Calu3 (cell line): Measurements from ENCODE around the gene DDIAS. TPM values are rescaled to one million over a fixed set of nuclear protein-coding genes. Genes with fewer than 3 reads are reported as not detected.

ENCODE experiments used
- BruUV-seq: library from RNA; stranded (reverse); fragments of 400-500 nt; replicated peaks from 2 replicates; lab custom pipeline; 2021; lab: Mats Ljungman, UMichigan
- CTCF ChIA-PET: fragments of 300-600 bp; sonication (Branson Sonifier 250); formaldehyde crosslinking; loops from one replicate; lab custom pipeline; 2022; ENCODE audit warnings: antibody characterized with exemption; lab: Charles Lee
- DNase-seq: peaks from one replicate; pipeline ENCODE4 v3.0.0; 2022
- H3K27ac Mint-ChIP-seq: one replicate; pipeline ENCODE4 v1.8.0; 2022; ENCODE audit warnings: mixed read lengths; ENCODE audit not compliant: unreplicated experiment
- H3K27me3 Mint-ChIP-seq: one replicate; pipeline ENCODE4 v1.8.0; 2022; ENCODE audit warnings: mixed read lengths; ENCODE audit not compliant: unreplicated experiment
- H3K36me3 Mint-ChIP-seq: one replicate; pipeline ENCODE4 v1.8.0; 2022; ENCODE audit warnings: mild to moderate bottlenecking, moderate library complexity, mixed read lengths; ENCODE audit not compliant: insufficient read depth, unreplicated experiment
- H3K4me1 Mint-ChIP-seq: one replicate; pipeline ENCODE4 v1.8.0; 2022; ENCODE audit warnings: mild to moderate bottlenecking, low read depth, mixed read lengths; ENCODE audit not compliant: unreplicated experiment
- H3K4me3 Mint-ChIP-seq: one replicate; pipeline ENCODE4 v1.8.0; 2022; ENCODE audit warnings: mild to moderate bottlenecking, low read depth, moderate library complexity, mixed read lengths; ENCODE audit not compliant: unreplicated experiment
- H3K9me3 Mint-ChIP-seq: one replicate; pipeline ENCODE4 v1.8.0; 2022; ENCODE audit warnings: low read depth, mixed read lengths; ENCODE audit not compliant: unreplicated experiment
- CTCF ChIP-seq: fragments of 200-600 bp; IDR thresholded peaks from one replicate; pipeline ENCODE4 v1.8.0; 2022; ENCODE audit warnings: antibody characterized with exemption; ENCODE audit not compliant: unreplicated experiment
- intact Hi-C: fragments of 100-400 bp; cut with micrococcal nuclease; formaldehyde crosslinking; loops from one replicate; pipeline ENCODE4 v1.10.0; 2022; ENCODE audit not compliant: unreplicated experiment
- total RNA-seq: library from RNA; stranded (reverse); gene quantifications from 2 replicates; pipeline ENCODE4 v1.2.3, GENCODE V29; 2022

Gene DDIAS
- total RNA-seq, 1 experiment from 2014 or later = 10.9 TPM

- no peak overlapping the region for H3K27ac Mint-ChIP-seq
- no peak for DNase-seq
- H3K9me3 Mint-ChIP-seq = no peaks in the 10 kb centered on the region
- H3K27me3 Mint-ChIP-seq = no peaks in the 10 kb centered on the region
- no peak overlapping the region for H3K4me3 Mint-ChIP-seq
- no peaks in the 10 kb centered on the region for H3K36me3 Mint-ChIP-seq
- H3K4me1 Mint-ChIP-seq = peaks cover 22% of the 10 kb centered on the region
- no peak for TF ChIP-seq CTCF
- BruUV-seq = no TSS peak
- CTCF ChIA-PET = no interaction called here
- intact Hi-C loops = no loop called here
These were observed 39.2 kb upstream of the DDIAS start for GRCh38 chr11:82862379-82862778.

- CTCF ChIA-PET = no interaction called here
- H3K36me3 Mint-ChIP-seq = no peaks in the 10 kb centered on the region
- H3K27me3 Mint-ChIP-seq = no peaks in the 10 kb centered on the region
- no peak overlapping the region for H3K27ac Mint-ChIP-seq
- no TSS peak for BruUV-seq
- H3K9me3 Mint-ChIP-seq = no peaks in the 10 kb centered on the region
- no peak overlapping the region for H3K4me3 Mint-ChIP-seq
- intact Hi-C loops = no loop called here
- DNase-seq = no peak
- no peak for TF ChIP-seq CTCF
- H3K4me1 Mint-ChIP-seq = peaks cover 17% of the 10 kb centered on the region
These were observed 38.3 kb upstream of the DDIAS start for GRCh38 chr11:82863209-82863608.

- DNase-seq = peak; percentile 61
- H3K27me3 Mint-ChIP-seq = no peaks in the 10 kb centered on the region
- no peak overlapping the region for H3K27ac Mint-ChIP-seq
- TF ChIP-seq CTCF = peak; percentile 49
- H3K36me3 Mint-ChIP-seq = no peaks in the 10 kb centered on the region
- CTCF ChIA-PET = no interaction called here
- BruUV-seq = no TSS peak
- H3K4me3 Mint-ChIP-seq = no peak overlapping the region
- H3K9me3 Mint-ChIP-seq = no peaks in the 10 kb centered on the region
- H3K4me1 Mint-ChIP-seq = peaks cover 8% of the 10 kb centered on the region
- intact Hi-C loops = loop anchor here (1.0 kb wide), 2 partner anchors 89 to 146 kb away; no protein-coding TSS in a partner anchor
These were observed 37.3 kb upstream of the DDIAS start for GRCh38 chr11:82864268-82864667.

- Mint-ChIP-seq H3K27me3 (no peaks in the 10 kb centered on the region), H3K4me3 (no peak overlapping the region), H3K4me1 (peaks cover 8% of the 10 kb centered on the region), H3K27ac (no peak overlapping the region), H3K36me3 (no peaks in the 10 kb centered on the region), H3K9me3 (no peaks in the 10 kb centered on the region)
- intact Hi-C loops = no loop called here
- no peak for DNase-seq
- no TSS peak for BruUV-seq
- no peak for TF ChIP-seq CTCF
- CTCF ChIA-PET = no interaction called here
These were observed 35.7 kb upstream of the DDIAS start for GRCh38 chr11:82865841-82866240.
